ENCODE data around the gene SH2D6.

Gene SH2D6

GRCh38 chr2:85439986-85440385 lies 21.5 kb downstream of the SH2D6 start:
- DNase-seq (ENCODE audit: low read depth): no peak

GRCh38 chr2:85440729-85441128 lies 22.2 kb downstream of the SH2D6 start:
- DNase-seq (ENCODE audit: low read depth): no peak

GRCh38 chr2:85441864-85442263 lies 23.4 kb downstream of the SH2D6 start:
- no peak for DNase-seq (ENCODE audit: low read depth)

- DNase-seq (ENCODE audit: low read depth): no peak
Observed at GRCh38 chr2:85444629-85445172, 26.2 kb downstream of the SH2D6 start.

GRCh38 chr2:85445316-85446295 lies 27.1 kb downstream of the SH2D6 start:
- no peak for DNase-seq (ENCODE audit: low read depth)

- no peak for DNase-seq (ENCODE audit: low read depth)
Observed at GRCh38 chr2:85446296-85447221, 28.0 kb downstream of the SH2D6 start.

- no peak for DNase-seq (ENCODE audit: low read depth)
Observed at GRCh38 chr2:85447222-85447585, 28.7 kb downstream of the SH2D6 start.

GRCh38 chr2:85448461-85449213 lies 30.1 kb downstream of the SH2D6 start:
- no peak for DNase-seq (ENCODE audit: low read depth)

GRCh38 chr2:85449214-85449588 lies 30.7 kb downstream of the SH2D6 start:
- DNase-seq (ENCODE audit: low read depth): no peak

GRCh38 chr2:85452237-85452636 lies 33.7 kb downstream of the SH2D6 start:
- DNase-seq (ENCODE audit: low read depth): no peak

GRCh38 chr2:85453571-85453970 lies 35.1 kb downstream of the SH2D6 start:
- no peak for DNase-seq (ENCODE audit: low read depth)

- DNase-seq (ENCODE audit: low read depth): no peak
Observed at GRCh38 chr2:85455552-85456090, 37.1 kb downstream of the SH2D6 start.

GRCh38 chr2:85457043-85457442 lies 38.5 kb downstream of the SH2D6 start:
- DNase-seq (ENCODE audit: low read depth): no peak

GRCh38 chr2:85457877-85458316 lies 39.4 kb downstream of the SH2D6 start:
- no peak for DNase-seq (ENCODE audit: low read depth)

- no peak for DNase-seq (ENCODE audit: low read depth)
Observed at GRCh38 chr2:85458601-85459563, 40.4 kb downstream of the SH2D6 start.

- no peak for DNase-seq (ENCODE audit: low read depth)
Observed at GRCh38 chr2:85459771-85460170, 41.3 kb downstream of the SH2D6 start.

GRCh38 chr2:85462322-85462721 lies 43.8 kb downstream of the SH2D6 start:
- DNase-seq (ENCODE audit: low read depth): no peak

- DNase-seq (ENCODE audit: low read depth): no peak
Observed at GRCh38 chr2:85468096-85468703, 49.7 kb downstream of the SH2D6 start.

GRCh38 chr2:85468704-85469349 lies 50.3 kb downstream of the SH2D6 start:
- DNase-seq (ENCODE audit: low read depth): no peak
